ENCODE data around the gene VARS1.
A peak's percentile ranks its signal among the peaks of the same experiment; 100 is the strongest.

Gene VARS1

GRCh38 chr6:31778999-31779885 is 16.3 kb downstream of the VARS1 start:
- Histone ChIP-seq H3K27ac (no peak overlapping the region), H3K27me3 (ENCODE audit: insufficient read depth, low read depth, severe bottlenecking) (no peaks in the 10 kb centered on the region), H3K9me3 (ENCODE audit: severe bottlenecking) (no peaks in the 10 kb centered on the region), H3K4me3 (ENCODE audit: low read depth, low read length) (no peak overlapping the region), H3K36me3 (peaks cover 69% of the 10 kb centered on the region)
- no peak for TF ChIP-seq CTCF (IDR thresholded peaks at IDR 0.05; ENCODE audit: low read depth, low read length)
- DNase-seq = no peak

GRCh38 chr6:31778193-31778592 is 17.4 kb downstream of the VARS1 start:
- peaks cover 58% of the 10 kb centered on the region for H3K36me3 ChIP-seq
- TF ChIP-seq CTCF (IDR thresholded peaks at IDR 0.05; ENCODE audit: low read depth, low read length) = no peak
- no peaks in the 10 kb centered on the region for H3K27me3 ChIP-seq (ENCODE audit: insufficient read depth, low read depth, severe bottlenecking)
- no peaks in the 10 kb centered on the region for H3K9me3 ChIP-seq (ENCODE audit: severe bottlenecking)
- no peak overlapping the region for H3K27ac ChIP-seq
- no peak overlapping the region for H3K4me3 ChIP-seq (ENCODE audit: low read depth, low read length)
- no peak for DNase-seq

- no peak overlapping the region for H3K4me3 ChIP-seq (ENCODE audit: low read depth, low read length)
These were observed 17.9 kb downstream of the VARS1 start for GRCh38 chr6:31777667-31778050.

GRCh38 chr6:31776989-31777666 is 18.4 kb downstream of the VARS1 start, which contains the start of gene VWA7:
VWA7 (minus strand) TSS chr6:31777328; CDS start chr6:31776779, 549 bp downstream.
- peak within 1 kb of the TSS; percentile 9 for H3K27ac ChIP-seq

More at GRCh38 chr6:31777667-31778050, 17.9 kb downstream of the VARS1 start:
- peaks cover 53% of the 10 kb centered on the region for H3K36me3 ChIP-seq
- no peak for DNase-seq
- H3K9me3 ChIP-seq (ENCODE audit: severe bottlenecking) = no peaks in the 10 kb centered on the region
- no peak overlapping the region; the same call in 1 of the 2 replicates for H3K27ac ChIP-seq
- no peak for TF ChIP-seq CTCF (IDR thresholded peaks at IDR 0.05; ENCODE audit: low read depth, low read length)
- H3K27me3 ChIP-seq (ENCODE audit: insufficient read depth, low read depth, severe bottlenecking) = no peaks in the 10 kb centered on the region

GRCh38 chr6:31776485-31776988 is 19.0 kb downstream of the VARS1 start:
- H3K36me3 ChIP-seq = peaks cover 42% of the 10 kb centered on the region
- H3K27ac ChIP-seq = peak overlapping the region; percentile 9; the same call in 1 of the 2 replicates
- H3K9me3 ChIP-seq (ENCODE audit: severe bottlenecking) = no peaks in the 10 kb centered on the region
- no peaks in the 10 kb centered on the region for H3K27me3 ChIP-seq (ENCODE audit: insufficient read depth, low read depth, severe bottlenecking)
- no peak overlapping the region for H3K4me3 ChIP-seq (ENCODE audit: low read depth, low read length)
- no peak for DNase-seq
- no peak for TF ChIP-seq CTCF (IDR thresholded peaks at IDR 0.05; ENCODE audit: low read depth, low read length)

More at GRCh38 chr6:31776989-31777666, 18.4 kb downstream of the VARS1 start, which contains the start of gene VWA7:
- no peak within 1 kb of the TSS for H3K4me3 ChIP-seq (ENCODE audit: low read depth, low read length)
- H3K27me3 ChIP-seq (ENCODE audit: insufficient read depth, low read depth, severe bottlenecking) = no peaks in the 10 kb centered on the region
- peaks cover 48% of the 10 kb centered on the region for H3K36me3 ChIP-seq
- no peaks in the 10 kb centered on the region for H3K9me3 ChIP-seq (ENCODE audit: severe bottlenecking)
- DNase-seq = peak; percentile 80
- no peak for TF ChIP-seq CTCF (IDR thresholded peaks at IDR 0.05; ENCODE audit: low read depth, low read length)

Data from WERI-Rb-1 (cell line).